Prostate gland (tissue), 2 donors: ENCODE measurements around the gene SLC6A7. TPM values are rescaled to one million over a fixed set of nuclear protein-coding genes. Genes with fewer than 3 reads are reported as not detected.

Experiments
- DNase-seq: peaks from one replicate; pipeline ENCODE4 v3.0.0-alpha.2; 2019; ENCODE audit warnings: low spot score
- H3K27ac ChIP-seq, 2 donors: fragments of 200-600 bp; sonication (generic); 2 replicates each; pipeline ENCODE4 v1.5.1; 2017 to 2019
- H3K27me3 ChIP-seq: fragments of 200-600 bp; sonication (generic); replicated peaks from 2 replicates; pipeline ENCODE4 v1.5.1; 2019; ENCODE audit not compliant: insufficient read depth
- H3K36me3 ChIP-seq, 2 donors: fragments of 200-600 bp; sonication (generic); 1 replicate in 1 of 2; 2 replicates in 1 of 2; pipeline versions ENCODE4 v1.5.1 to v1.8.1; 2017 to 2019
- H3K4me1 ChIP-seq: fragments of 200-600 bp; sonication (generic); replicated peaks from 2 replicates; pipeline ENCODE4 v1.5.1; 2019
- H3K4me3 ChIP-seq, 2 donors: fragments of 200-600 bp; sonication (generic); 2 replicates each; pipeline ENCODE4 v1.5.1; 2017 to 2019
- H3K9me3 ChIP-seq: fragments of 200-600 bp; sonication (generic); 2 replicates; pipeline ENCODE4 v1.5.1; 2017
- CTCF ChIP-seq, 4 experiments: fragments of 200-600 bp in 2 of 4; fragments of 450-650 bp in 2 of 4; sonication (generic) in 2 of 4; IDR thresholded peaks; 1 replicate in 3 of 4; 2 replicates in 1 of 4; pipeline ENCODE4 v1.5.1; 2016 to 2019; ENCODE audit warnings: antibody characterized with exemption in 4 of 4, mild to moderate bottlenecking in 2 of 4, moderate library complexity in 2 of 4
- POLR2A ChIP-seq: fragments of 450-650 bp; IDR thresholded peaks from one replicate; pipeline ENCODE4 v1.6.1; 2016; ENCODE audit warnings: antibody characterized with exemption, mild to moderate bottlenecking
- POLR2AphosphoS5 ChIP-seq: sonication (generic); formaldehyde crosslinking; IDR thresholded peaks from one replicate; pipeline ENCODE4 v1.6.1; 2017; ENCODE audit warnings: antibody characterized with exemption
- WGBS: methylation state at CpG from one replicate; pipeline ENCODE4 v1.1.5; 2018; 5-methylcytosine and 5-hydroxymethylcytosine counted together
- intact Hi-C: fragments of 100-400 bp; cut with DNase I; formaldehyde crosslinking; loops from one replicate; pipeline ENCODE4 v1.14.2; 2022
- total RNA-seq, 2 donors: library from RNA; depleted of rRNA; stranded (reverse); fragments of >200 nt; gene quantifications; one replicate each; pipeline ENCODE4 v1.1.0, GENCODE V29; 2016

The SLC6A7 gene
- total RNA-seq, 2 donors from 2014 or later = not detected

DNA sequence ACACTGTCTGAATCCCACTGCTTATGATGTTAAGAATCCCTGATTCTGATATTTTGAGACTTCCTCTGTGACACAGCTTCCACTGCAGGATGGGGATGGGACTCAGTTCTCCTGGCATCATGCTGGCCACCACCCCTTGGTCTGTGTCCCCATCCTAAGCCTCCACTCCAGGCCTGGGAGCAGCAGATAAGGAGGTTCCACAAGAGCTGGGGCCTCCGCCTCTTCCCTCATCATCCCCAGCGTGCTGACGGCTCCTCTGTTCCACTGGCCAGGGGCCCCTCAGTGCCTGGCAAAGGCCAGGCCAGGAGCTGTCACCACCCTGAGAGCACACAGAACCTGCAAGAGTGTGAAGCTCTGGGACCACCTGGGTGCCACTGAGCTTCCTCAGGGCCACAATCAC, 59.1 kb downstream of the SLC6A7 start:
- intact Hi-C loops = no loop called here
- H3K4me3 ChIP-seq = no peak overlapping the region
- H3K27me3 ChIP-seq = no peaks in the 10 kb centered on the region
- DNase-seq = no peak
- 97% methylated on average over 3 of the region's 3 CpGs for WGBS
- no peaks in the 10 kb centered on the region for H3K4me1 ChIP-seq
- no peak overlapping the region for H3K27ac ChIP-seq
- no peaks in the 10 kb centered on the region for H3K9me3 ChIP-seq
- no peaks in the 10 kb centered on the region for H3K36me3 ChIP-seq
- TF ChIP-seq POLR2A (no peak), POLR2AphosphoS5 (no peak), CTCF (IDR thresholded peaks at IDR 0.05) (no peak)

DNA sequence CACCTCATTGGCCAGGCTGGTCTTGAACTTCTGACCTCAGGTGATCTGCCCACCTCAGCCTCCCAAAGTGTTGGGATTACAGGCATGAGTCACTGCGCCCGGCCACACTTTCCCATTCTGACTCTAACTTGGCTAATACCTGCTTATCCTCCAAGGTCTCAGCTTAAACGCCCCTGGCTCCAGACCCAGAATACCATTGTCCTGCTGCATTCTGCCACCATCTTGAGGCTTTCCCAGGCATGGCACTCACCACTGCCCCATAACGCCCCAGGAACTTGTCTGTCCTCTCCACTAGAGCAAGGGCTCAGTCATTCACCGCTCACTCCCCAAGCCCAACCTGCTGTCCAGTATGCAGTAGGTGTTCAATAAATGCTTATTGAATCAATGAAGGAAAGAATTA, 59.9 kb downstream of the SLC6A7 start:
- no peaks in the 10 kb centered on the region for H3K4me1 ChIP-seq
- WGBS = 89% methylated on average over 5 of the region's 5 CpGs
- H3K36me3 ChIP-seq = no peaks in the 10 kb centered on the region
- H3K27me3 ChIP-seq = no peaks in the 10 kb centered on the region
- no peak overlapping the region for H3K4me3 ChIP-seq
- no peak overlapping the region for H3K27ac ChIP-seq
- no peak for DNase-seq
- H3K9me3 ChIP-seq = no peaks in the 10 kb centered on the region
- intact Hi-C loops = no loop called here
- TF ChIP-seq CTCF (IDR thresholded peaks at IDR 0.05) = no peak

- WGBS = 97% methylated on average over 7 of the region's 7 CpGs
- Histone ChIP-seq H3K27me3 (no peaks in the 10 kb centered on the region), H3K27ac (no peak overlapping the region), H3K4me1 (no peaks in the 10 kb centered on the region), H3K36me3 (no peaks in the 10 kb centered on the region), H3K4me3 (no peak overlapping the region), H3K9me3 (no peaks in the 10 kb centered on the region)
- intact Hi-C loops = no loop called here
- no peak for DNase-seq
- no peak for TF ChIP-seq POLR2A
- no peak for TF ChIP-seq POLR2AphosphoS5
- TF ChIP-seq CTCF (IDR thresholded peaks at IDR 0.05) = no peak
Observed at GRCh38 chr5:150251504-150251903, 61.6 kb downstream of the SLC6A7 start.

DNA sequence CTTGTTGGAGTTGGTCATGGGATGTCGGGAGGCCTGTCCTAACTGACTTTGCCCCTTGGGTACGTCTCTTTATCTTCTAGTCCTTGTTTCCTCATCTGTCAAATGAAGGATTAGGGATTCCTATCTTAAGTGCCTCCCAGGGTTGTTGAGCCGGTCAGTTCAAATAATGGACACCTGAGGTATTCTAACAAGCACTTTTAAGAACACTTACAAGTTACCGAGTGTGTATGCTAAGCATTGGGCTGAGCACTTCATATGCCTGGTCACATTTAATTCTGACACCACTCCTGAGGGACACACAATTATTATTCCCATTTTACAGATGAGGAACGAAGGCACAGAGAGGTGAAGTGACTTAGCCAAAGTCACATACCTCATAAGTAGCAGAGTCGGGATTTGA, 62.6 kb downstream of the SLC6A7 start:
- H3K27ac ChIP-seq = no peak overlapping the region
- H3K4me3 ChIP-seq = no peak overlapping the region
- DNase-seq = no peak
- no peaks in the 10 kb centered on the region for H3K27me3 ChIP-seq
- no peaks in the 10 kb centered on the region for H3K9me3 ChIP-seq
- TF ChIP-seq POLR2A (no peak), POLR2AphosphoS5 (no peak), CTCF (IDR thresholded peaks at IDR 0.05) (no peak)
- WGBS = 94% methylated on average over 6 of the region's 6 CpGs
- intact Hi-C loops = no loop called here
- H3K4me1 ChIP-seq = no peaks in the 10 kb centered on the region
- no peaks in the 10 kb centered on the region for H3K36me3 ChIP-seq

DNA sequence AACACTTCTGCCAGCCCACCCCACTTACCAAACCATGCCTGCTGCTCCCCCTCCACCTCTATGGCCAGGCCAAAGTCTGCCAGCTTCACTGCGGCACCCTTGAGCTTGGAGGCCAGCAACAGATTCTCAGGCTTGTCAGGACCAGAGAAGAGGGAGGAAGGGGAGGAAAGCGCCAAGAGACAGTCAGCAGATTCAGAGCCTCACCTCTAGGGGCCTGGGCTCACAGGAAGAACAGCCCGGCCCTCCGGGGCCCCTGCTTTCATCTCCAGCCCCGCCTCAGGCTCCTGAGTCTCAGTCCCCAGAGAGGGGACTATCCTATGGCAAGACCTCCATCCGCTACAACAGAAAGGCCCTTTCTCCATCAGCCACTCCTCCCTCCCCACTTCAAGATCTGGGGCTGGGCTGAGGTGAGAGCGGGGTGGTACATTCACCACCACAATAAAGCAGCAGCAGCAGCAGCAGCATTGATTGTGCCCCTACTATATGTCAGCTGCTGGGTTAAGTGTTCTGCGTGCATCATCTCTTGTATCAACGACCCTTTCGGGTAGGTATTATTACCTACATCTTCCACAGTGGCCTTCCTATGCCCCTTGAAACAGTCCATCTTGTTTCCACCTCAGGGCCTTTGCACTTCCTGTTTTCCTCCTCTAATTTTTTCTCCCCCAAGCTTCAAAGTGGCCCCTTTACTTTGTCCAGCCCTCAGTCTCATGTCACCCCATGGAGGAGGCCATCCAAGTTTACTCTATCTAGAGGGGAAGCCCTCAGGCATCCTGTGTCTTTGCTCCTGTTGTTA, 63.8 kb downstream of the SLC6A7 start:
- WGBS = 88% methylated on average over 10 of the region's 10 CpGs
- Histone ChIP-seq H3K9me3 (no peaks in the 10 kb centered on the region), H3K4me3 (no peak overlapping the region), H3K36me3 (no peaks in the 10 kb centered on the region), H3K27ac (no peak overlapping the region), H3K4me1 (no peaks in the 10 kb centered on the region), H3K27me3 (no peaks in the 10 kb centered on the region)
- TF ChIP-seq CTCF (IDR thresholded peaks at IDR 0.05) (no peak), POLR2AphosphoS5 (no peak), POLR2A (no peak)
- no peak for DNase-seq
- intact Hi-C loops = no loop called here
